A549 treated with RU486 at 1 μM for 4 hours (cell line): ENCODE results near the gene LENG8. TPM values are rescaled to one million over a fixed set of nuclear protein-coding genes. Genes with fewer than 3 reads are reported as not detected.

Experiments
- total RNA-seq: library from RNA; stranded (reverse); fragments of 200-300 nt; extraction: Qiagen RNA extraction; gene quantifications from 5 replicates; pipeline ENCODE4 v1.2.3, GENCODE V29; 2022; ENCODE audit warnings: low read depth

The LENG8 gene
- 62.1 to 135 TPM (median 115 TPM) in 5 replicates for total RNA-seq

DNA sequence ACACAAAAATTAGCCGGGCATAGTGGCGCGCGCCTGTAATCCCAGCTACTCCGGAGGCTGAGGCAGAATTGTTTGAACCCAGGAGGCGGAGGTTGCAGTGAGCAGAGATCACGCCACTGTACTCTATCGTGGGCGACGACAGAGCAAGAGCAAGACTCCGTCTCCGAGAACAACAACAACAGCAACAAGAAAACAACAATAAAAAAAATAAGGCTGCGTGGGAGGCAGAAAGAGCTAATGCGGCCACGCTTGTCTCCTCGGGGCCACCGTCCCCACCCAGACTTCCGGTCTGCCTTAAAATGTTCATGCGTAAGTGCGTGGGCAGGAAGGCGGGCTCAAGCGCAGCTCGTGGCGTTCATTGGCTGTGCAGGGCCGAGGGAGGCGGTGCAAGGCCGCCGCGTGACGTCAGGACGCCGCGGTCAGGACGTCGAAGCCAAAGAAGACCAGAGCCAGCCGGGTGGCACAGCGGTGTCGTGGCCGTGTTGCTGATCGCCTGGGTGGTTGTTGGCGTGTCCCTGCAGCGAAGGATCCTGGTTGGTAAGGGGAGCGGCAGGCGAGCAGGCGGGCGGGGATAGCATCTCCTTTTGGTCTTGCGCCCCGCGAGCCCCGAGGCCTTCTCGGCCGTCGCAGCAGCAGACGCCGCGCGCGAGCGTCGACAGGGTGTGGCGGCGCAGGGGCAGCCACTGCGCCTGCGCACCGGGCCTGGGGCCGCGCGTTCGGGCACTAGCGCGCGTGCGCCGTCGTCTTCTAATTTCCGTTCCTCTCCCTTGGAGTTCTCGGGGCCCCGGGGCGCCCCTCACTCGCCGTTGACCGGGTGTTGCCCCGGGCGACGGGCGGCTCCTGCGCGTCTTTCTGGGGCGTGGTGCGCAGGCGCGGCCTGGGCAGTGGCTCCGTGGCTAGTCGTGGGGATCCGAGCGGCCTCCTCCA is at the start of gene LENG8:
TSS of gene LENG8 (plus strand) at position 426 of the 927 bp plus-strand sequence. CDS start 2,146 bp downstream, outside the sequence.

DNA sequence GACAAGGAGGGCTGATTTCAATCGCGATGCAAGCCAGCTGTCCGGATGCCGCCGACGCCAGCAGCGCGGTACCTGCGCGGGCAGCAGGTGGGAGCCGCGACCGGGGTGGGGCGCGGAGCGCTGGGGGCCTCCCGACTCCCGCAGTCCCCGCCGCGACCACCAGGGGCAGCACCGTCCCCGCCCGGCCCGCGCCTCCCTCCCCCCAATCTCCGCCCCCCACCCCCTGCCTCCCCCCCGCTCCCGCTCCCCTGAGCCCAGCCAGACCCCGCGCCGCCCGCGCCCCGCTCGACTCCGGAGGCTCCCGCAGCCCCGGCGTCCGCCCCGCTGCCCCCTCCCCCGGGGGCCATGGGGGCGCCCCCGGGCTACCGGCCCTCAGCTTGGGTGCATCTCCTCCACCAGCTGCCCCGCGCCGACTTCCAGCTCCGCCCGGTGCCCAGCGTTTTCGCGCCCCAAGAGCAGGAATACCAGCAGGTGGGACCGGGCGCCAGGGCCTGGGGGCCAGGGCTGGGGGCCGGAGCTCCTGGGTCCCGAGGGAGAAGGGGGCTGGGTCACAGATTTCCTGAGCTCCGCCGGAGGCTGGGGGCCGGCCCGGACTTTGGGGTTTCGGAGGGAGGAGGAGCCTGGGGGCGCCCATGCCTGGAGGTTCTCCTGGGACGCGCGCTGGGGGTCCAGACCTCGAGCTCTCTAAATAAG is 33.6 kb upstream of the LENG8 start, which contains the start of gene TTYH1:
TSS of gene TTYH1 (plus strand) at position 257 of the 693 bp plus-strand sequence. CDS start at position 346, 89 bp downstream.

DNA sequence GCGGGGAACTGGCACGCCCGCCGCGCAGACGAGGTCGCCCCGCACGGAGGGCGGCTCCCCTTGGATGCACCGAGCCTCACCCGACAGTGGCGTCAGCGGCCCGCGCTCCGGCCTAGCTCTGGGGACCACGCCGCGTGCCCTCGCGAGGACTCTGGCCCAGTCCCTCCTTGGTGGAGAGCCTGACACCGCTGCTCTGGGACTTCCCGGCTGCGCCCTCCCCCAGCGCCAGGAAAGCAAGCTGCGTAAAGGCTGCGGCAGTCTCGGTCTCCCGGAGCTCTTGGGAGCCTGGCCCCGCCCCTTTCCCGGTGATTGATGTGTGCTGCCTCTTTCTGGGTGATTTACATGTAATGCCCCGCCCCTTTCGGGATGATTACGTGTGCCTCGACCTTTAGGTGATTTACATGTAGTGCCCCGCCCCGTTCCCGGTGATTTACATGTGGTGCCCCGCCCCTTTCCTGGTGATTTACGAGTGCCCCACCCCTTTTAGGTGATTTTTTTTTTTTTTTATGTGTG is 14.6 kb downstream of the LENG8 start, which contains the start of gene LENG9:
TSS of gene LENG9 (minus strand) at position 248 of the 513 bp plus-strand sequence. CDS start 252 bp downstream, outside the sequence.

DNA sequence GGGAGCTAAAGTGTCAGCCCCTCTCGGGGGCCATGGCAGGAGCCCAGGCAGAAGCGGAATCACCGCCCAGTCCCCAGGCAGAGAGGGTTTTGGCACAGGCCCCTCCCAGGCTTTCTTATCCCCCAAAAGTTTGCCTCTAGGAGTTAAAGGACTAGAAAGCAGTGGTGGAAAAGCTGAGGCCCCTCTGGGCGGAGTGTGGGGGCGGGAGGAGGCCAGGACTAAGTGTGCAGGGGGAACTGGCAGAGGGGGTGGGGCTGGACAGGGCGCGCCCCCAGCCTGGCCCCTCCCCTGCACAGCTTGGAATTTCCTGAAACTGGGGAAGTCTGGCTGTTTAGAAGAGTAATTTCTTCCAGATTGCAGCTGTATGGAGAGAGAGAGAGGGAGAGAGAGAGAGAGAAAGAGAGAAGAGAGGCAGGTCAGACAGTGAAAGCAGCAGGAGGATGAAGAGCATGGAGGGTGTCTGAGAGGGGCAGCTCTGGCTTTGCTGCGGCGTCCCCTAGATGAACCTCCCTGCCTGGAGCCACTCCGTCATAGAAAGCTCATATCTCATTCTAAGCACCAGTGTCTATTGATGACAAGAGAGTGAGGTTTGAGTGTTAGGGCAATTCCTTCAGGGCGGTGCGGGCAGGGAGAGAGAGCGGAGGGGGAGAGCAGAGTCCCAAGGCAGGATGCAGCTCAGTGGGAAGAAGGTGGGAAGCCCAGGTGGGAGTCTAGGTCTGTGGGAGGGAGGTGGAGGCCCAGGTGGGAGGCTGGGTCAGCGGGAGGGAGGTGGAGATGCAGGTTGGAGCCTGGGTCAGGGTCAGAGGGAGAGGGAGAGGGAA is 24.3 kb downstream of the LENG8 start, which contains the start of gene CDC42EP5:
TSS of gene CDC42EP5 (minus strand) at position 226 of the 821 bp plus-strand sequence. CDS start 7,749 bp downstream, outside the sequence.

DNA sequence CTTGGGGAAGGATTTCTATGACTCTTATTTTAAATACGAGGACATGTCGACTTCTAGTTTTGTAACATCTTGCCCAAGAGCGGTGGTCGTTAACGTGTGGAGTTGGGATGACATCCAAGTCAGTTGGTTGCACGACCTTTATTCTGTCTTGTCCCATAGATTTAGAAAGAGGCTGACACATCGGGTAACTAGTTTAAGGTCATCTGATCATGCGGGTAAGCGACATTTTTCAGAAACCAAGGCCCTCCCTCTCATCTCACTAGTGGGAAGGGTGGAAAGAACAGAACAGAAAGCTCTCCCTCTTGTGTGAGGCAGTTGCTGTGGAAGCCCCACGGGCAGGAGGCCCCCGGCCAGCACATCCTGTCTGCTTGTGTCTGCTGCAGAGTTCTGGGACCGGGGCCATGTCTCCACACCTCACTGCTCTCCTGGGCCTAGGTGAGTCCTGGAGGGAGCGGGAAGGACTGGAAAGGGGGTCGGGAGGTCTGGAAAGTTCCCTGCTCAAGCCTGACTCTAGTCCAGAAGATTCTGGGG is 53.6 kb downstream of the LENG8 start, which contains the start of gene LAIR2:
TSS of gene LAIR2 (plus strand) at position 314 of the 531 bp plus-strand sequence. CDS start at position 402, 88 bp downstream.

Other genes with a start within 250 kb of the LENG8 start
- 2,109 to 2,638 TPM (median 2,211 TPM) in 5 replicates for gene RPS9, start 248.3 kb upstream of the LENG8 start, total RNA-seq
- gene LILRB3, start 226.2 kb upstream of the LENG8 start, total RNA-seq = 0.16 to 0.28 TPM in 2 of 5 replicates, not detected in the others
- not detected in 5 replicates for gene LILRA6, start 206.4 kb upstream of the LENG8 start, total RNA-seq
- gene LILRB5, start 191.9 kb upstream of the LENG8 start, total RNA-seq = 0.02 TPM in 1 of 5 replicates, not detected in the others
- 0.03 to 0.28 TPM in 2 of 5 replicates, not detected in the others for gene LILRB2, start 168.1 kb upstream of the LENG8 start, total RNA-seq
- not detected in 5 replicates for gene LILRA5, start 136.0 kb upstream of the LENG8 start, total RNA-seq
- not detected in 5 replicates for gene LILRA4, start 110.0 kb upstream of the LENG8 start, total RNA-seq
- gene LAIR1, start 84.3 kb upstream of the LENG8 start, total RNA-seq = not detected in 5 replicates
- 0.28 to 0.31 TPM in 2 of 5 replicates, not detected in the others for gene TTYH1, start 33.7 kb upstream of the LENG8 start, total RNA-seq
- gene LENG9, start 14.6 kb downstream of the LENG8 start, total RNA-seq = 4.4 to 8.1 TPM (median 7.3 TPM) in 5 replicates
- gene CDC42EP5, start 24.1 kb downstream of the LENG8 start, total RNA-seq = 0.51 TPM in 1 of 5 replicates, not detected in the others
- not detected in 5 replicates for gene LAIR2, start 53.6 kb downstream of the LENG8 start, total RNA-seq
- gene LILRA2, start 124.6 kb downstream of the LENG8 start, total RNA-seq = not detected in 5 replicates
- not detected in 5 replicates for gene LILRA1, start 144.4 kb downstream of the LENG8 start, total RNA-seq
- 0.03 TPM in 1 of 5 replicates, not detected in the others for gene LILRB1, start 181.3 kb downstream of the LENG8 start, total RNA-seq
- not detected in 5 replicates for gene LILRB4, start 213.8 kb downstream of the LENG8 start, total RNA-seq